GM12865 (cell line): Measurements from ENCODE around the gene CGB1.

Experiments used
- DNase-seq: peaks from one replicate; pipeline ENCODE4 v3.0.0; 2010; ENCODE audit warnings: low read depth
- H3K4me3 ChIP-seq: 2 replicates; pipeline ENCODE4 v1.5.1; 2011; ENCODE audit warnings: mild to moderate bottlenecking, low read depth, low read length, control low read depth
- TF ChIP-seq, protein P1 (sequence below): IDR thresholded peaks from 2 replicates; pipeline ENCODE4 v1.5.1; 2011; ENCODE audit warnings: low read length, control low read depth, low read depth, inconsistent platforms; ENCODE audit not compliant: insufficient read depth; ENCODE audit errors: missing control alignments

CGB1 gene

GRCh38 chr19:48988286-48988685 is 48.4 kb downstream of the CGB1 start:
- no peak overlapping the region for H3K4me3 ChIP-seq
- TF ChIP-seq, protein P1, sequence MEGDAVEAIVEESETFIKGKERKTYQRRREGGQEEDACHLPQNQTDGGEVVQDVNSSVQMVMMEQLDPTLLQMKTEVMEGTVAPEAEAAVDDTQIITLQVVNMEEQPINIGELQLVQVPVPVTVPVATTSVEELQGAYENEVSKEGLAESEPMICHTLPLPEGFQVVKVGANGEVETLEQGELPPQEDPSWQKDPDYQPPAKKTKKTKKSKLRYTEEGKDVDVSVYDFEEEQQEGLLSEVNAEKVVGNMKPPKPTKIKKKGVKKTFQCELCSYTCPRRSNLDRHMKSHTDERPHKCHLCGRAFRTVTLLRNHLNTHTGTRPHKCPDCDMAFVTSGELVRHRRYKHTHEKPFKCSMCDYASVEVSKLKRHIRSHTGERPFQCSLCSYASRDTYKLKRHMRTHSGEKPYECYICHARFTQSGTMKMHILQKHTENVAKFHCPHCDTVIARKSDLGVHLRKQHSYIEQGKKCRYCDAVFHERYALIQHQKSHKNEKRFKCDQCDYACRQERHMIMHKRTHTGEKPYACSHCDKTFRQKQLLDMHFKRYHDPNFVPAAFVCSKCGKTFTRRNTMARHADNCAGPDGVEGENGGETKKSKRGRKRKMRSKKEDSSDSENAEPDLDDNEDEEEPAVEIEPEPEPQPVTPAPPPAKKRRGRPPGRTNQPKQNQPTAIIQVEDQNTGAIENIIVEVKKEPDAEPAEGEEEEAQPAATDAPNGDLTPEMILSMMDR = no peak
- DNase-seq = no peak

GRCh38 chr19:48987323-48987722 is 49.4 kb downstream of the CGB1 start:
- no peak overlapping the region for H3K4me3 ChIP-seq
- DNase-seq = no peak
- TF ChIP-seq, protein P1 = no peak

DNA sequence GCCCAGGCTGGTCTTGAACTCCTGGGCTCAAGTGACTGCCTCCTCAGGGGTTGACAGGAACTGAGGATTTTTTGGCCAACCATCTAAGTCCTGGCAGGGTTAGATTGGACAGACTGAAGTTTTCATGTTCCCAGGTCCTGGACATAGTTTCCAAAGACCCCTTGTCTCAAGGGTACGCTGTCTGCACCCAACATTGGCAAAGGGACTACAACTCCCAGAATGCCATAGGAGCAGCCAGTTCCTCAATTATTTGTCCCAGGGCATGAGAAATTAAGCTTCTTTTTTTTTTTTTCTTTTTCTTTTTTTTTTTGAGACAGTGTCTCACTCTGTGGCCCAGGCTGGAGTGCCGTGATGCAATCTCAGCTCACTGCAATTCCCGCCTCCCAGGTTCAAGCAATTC is 50.5 kb downstream of the CGB1 start:
- TF ChIP-seq, protein P1 = no peak
- no peak for DNase-seq
- H3K4me3 ChIP-seq = no peak overlapping the region

GRCh38 chr19:48985711-48986110 is 51.0 kb downstream of the CGB1 start:
- TF ChIP-seq, protein P1 = no peak
- H3K4me3 ChIP-seq = no peak overlapping the region
- DNase-seq = no peak
